MG63 (cell line): Measurements from ENCODE around the gene KLHL2. TPM values are rescaled to one million over a fixed set of nuclear protein-coding genes. Genes with fewer than 3 reads are reported as not detected.
"Not testable (repeated sequence)": the region's sequence is repeated elsewhere in the genome, so short reads cannot be mapped to it uniquely, and the experiment has no call there.

Experiments used
- DNase-seq: peaks from one replicate; pipeline ENCODE4 v3.0.0-alpha.2; 2020
- H3K27me3 ChIP-seq: fragments of 250-450 bp; sonication (Bioruptor Pico); 2 replicates; pipeline ENCODE4 v1.5.1; 2020; ENCODE audit warnings: mild to moderate bottlenecking, moderate library complexity
- H3K36me3 ChIP-seq: fragments of 250-450 bp; sonication (Bioruptor Pico); 2 replicates; pipeline ENCODE4 v1.5.1; 2020; ENCODE audit warnings: mild to moderate bottlenecking, moderate library complexity
- H3K4me3 ChIP-seq: fragments of 250-450 bp; sonication (Bioruptor Pico); 2 replicates; pipeline ENCODE4 v1.5.1; 2020; ENCODE audit warnings: mild to moderate bottlenecking, moderate library complexity
- H3K9me3 ChIP-seq: fragments of 250-450 bp; sonication (Bioruptor Pico); 2 replicates; pipeline ENCODE4 v1.5.1; 2020; ENCODE audit warnings: mild to moderate bottlenecking, moderate library complexity
- total RNA-seq: library from RNA; depleted of rRNA; stranded (reverse); fragments of >200 nt; shearing (Covaris generic); gene quantifications from 2 replicates; pipeline ENCODE4 v1.2.3, GENCODE V29; 2014; ENCODE audit warnings: low replicate concordance; rRNA removed

KLHL2 gene, protein sequence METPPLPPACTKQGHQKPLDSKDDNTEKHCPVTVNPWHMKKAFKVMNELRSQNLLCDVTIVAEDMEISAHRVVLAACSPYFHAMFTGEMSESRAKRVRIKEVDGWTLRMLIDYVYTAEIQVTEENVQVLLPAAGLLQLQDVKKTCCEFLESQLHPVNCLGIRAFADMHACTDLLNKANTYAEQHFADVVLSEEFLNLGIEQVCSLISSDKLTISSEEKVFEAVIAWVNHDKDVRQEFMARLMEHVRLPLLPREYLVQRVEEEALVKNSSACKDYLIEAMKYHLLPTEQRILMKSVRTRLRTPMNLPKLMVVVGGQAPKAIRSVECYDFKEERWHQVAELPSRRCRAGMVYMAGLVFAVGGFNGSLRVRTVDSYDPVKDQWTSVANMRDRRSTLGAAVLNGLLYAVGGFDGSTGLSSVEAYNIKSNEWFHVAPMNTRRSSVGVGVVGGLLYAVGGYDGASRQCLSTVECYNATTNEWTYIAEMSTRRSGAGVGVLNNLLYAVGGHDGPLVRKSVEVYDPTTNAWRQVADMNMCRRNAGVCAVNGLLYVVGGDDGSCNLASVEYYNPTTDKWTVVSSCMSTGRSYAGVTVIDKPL
- 4.8 and 15.0 TPM in 2 replicates for total RNA-seq

DNA sequence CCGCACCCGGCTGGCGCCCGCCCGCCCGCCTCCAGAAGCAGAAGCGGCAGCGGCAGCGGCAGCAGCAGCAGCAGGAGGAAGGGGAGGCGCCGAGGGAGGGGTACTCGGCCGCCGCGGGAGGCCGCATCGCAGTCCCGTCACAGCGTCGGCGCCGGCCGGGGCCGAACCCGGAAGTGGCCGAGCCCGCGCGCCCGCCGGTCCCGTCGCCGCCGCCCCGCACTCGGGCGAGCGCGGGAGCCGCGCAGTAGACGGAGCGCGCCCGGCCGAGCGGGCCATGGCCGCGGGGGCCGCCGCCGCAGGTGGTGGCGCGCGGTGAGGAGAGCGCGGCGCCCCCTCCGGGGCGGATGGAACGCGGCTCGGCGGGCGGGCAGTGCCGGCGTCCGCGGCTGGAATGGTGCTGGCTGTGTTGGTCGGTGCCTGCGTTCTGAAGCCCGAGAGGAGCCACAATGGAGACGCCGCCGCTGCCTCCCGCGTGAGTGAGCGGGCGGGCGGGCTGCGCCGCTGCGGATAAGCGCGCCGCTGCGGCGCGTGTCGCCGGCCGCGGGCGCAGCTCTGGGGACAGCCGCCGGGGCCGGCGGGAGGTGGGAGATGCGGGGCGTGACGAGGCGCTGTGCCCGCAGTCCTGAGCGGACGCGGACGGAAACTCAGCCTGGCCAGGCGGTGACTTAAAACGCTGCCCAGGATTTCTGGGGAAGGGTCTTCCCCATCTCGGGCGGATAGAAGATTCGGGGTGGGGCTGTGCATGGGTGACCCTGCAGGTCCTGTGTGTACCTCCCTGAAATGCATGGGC is at the start of gene KLHL2:
Gene KLHL2, plus strand, starts transcription at position 131 of the 790 bp plus-strand sequence. Its CDS starts 316 bp downstream, at position 447.
- Histone ChIP-seq H3K27me3 (no peaks in the 10 kb centered on the region), H3K36me3 (no peaks in the 10 kb centered on the region), H3K4me3 (peak within 1 kb of the TSS; percentile 55), H3K9me3 (no peaks in the 10 kb centered on the region)
- peak; percentile 82 for DNase-seq

GRCh38 chr4:165158762-165159161 is 48.6 kb upstream of the KLHL2 start:
- DNase-seq = no peak
- no peaks in the 10 kb centered on the region for H3K9me3 ChIP-seq
- no peaks in the 10 kb centered on the region for H3K27me3 ChIP-seq
- no peaks in the 10 kb centered on the region for H3K36me3 ChIP-seq
- H3K4me3 ChIP-seq = no peak overlapping the region

- Histone ChIP-seq H3K9me3 (no peaks in the 10 kb centered on the region), H3K36me3 (no peaks in the 10 kb centered on the region), H3K4me3 (no peak overlapping the region), H3K27me3 (peaks cover 4% of the 10 kb centered on the region)
- DNase-seq = no peak
These were observed 43.1 kb upstream of the KLHL2 start for GRCh38 chr4:165164257-165164656.

DNA sequence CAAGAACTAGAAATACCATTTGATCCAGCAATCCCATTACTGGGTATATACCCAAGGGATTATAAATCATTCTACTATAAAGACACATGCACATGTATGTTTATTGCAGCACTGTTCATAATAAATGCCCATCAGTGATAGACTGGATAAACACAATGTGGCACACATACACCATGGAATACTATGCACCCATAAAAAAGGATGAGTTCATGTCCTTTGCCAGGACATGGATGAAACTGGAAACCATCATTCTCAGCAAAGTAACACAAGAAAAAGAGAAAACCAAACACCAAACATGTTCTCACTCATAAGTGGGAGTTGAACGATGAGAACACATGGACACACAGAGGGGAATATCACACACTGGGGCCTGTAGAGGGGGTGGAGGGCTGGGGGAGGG is 40.5 kb upstream of the KLHL2 start:
- not testable (repeated sequence) for H3K9me3 ChIP-seq, H3K36me3 ChIP-seq, H3K4me3 ChIP-seq, H3K27me3 ChIP-seq, DNase-seq

DNA sequence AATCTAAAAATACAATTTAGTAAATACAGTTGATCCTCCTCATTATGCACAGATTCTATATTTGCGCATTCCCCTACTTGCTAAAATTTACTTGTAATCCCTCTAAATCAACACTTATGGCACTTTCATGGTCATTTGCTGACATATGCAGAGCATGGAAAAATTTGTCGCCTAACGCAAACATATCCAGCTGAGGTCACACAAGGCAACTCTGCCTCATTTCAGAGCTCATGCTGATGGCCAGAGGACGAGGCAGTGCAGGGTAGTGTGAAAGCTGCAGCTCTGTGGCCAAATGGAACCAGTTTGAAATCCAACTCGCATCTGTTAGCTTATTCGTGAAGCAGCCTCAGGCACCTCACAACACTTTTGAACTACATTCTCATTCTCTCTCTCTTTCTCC is 39.7 kb upstream of the KLHL2 start:
- H3K27me3 ChIP-seq = peaks cover 4% of the 10 kb centered on the region
- H3K4me3 ChIP-seq = no peak overlapping the region
- DNase-seq = no peak
- H3K36me3 ChIP-seq = no peaks in the 10 kb centered on the region
- no peaks in the 10 kb centered on the region for H3K9me3 ChIP-seq

- no peak for DNase-seq
- Histone ChIP-seq H3K4me3 (no peak overlapping the region), H3K36me3 (no peaks in the 10 kb centered on the region), H3K9me3 (0 out of 2 replicates have a peak, but pooled peaks cover 2% of the 10 kb centered on the region), H3K27me3 (peaks cover 4% of the 10 kb centered on the region)
These were observed 36.5 kb upstream of the KLHL2 start for GRCh38 chr4:165170819-165171218.

- not testable (repeated sequence) for H3K36me3 ChIP-seq, H3K4me3 ChIP-seq, H3K9me3 ChIP-seq, H3K27me3 ChIP-seq, DNase-seq
These were observed 31.9 kb upstream of the KLHL2 start for GRCh38 chr4:165175470-165175869.

GRCh38 chr4:165175879-165176278 is 31.5 kb upstream of the KLHL2 start:
- Histone ChIP-seq H3K27me3 (no peaks in the 10 kb centered on the region), H3K9me3 (0 out of 2 replicates have a peak, but pooled peaks cover 2% of the 10 kb centered on the region), H3K4me3 (no peak overlapping the region), H3K36me3 (no peaks in the 10 kb centered on the region)
- no peak for DNase-seq

DNA sequence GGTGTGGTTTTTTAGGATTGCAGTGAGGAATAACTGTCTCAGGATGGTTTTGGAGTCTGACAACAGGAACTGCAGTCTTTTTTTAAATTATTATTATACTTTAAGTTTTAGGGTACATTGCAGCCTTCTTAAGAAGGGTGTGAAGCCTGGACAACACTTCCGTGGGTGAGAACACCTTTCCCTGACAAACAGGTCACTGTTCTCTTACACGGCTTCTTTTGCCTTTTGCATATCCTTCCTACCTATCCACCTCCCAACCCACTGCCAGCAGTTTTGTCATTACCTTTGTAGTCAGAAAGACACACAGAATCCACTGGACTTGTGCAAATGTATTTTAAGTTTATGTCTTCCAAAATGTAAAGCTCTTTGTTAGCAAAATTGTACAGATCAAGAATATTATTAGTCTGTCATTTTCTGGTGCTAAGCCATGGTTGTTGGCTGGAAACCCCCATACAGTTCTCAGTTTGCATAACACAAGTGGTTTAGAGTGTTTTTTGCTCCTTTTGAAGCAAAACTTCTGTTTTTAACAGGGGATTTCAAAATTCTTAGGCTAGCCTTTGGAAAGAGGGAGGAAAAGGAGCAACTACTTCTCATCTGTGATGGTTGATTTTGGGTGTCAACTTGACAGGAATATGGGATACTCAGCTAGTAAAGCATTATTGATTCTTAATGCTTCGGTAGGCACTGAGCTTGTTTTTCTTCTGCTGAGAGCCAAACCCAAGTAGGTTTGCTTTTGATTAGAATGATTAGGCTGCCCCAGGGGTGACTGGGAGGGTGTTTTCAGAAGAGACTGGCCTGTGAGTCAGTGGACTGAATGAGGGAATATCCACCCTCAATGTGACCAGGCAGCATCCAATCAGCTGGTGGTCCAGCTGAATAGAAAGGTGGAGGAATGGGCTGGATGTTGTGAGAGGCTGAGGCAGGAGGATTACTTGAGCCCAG is 29.4 kb upstream of the KLHL2 start:
- Histone ChIP-seq H3K36me3 (no peaks in the 10 kb centered on the region), H3K27me3 (no peaks in the 10 kb centered on the region), H3K4me3 (no peak overlapping the region), H3K9me3 (0 out of 2 replicates have a peak, but pooled peaks cover 2% of the 10 kb centered on the region)
- no peak for DNase-seq

DNA sequence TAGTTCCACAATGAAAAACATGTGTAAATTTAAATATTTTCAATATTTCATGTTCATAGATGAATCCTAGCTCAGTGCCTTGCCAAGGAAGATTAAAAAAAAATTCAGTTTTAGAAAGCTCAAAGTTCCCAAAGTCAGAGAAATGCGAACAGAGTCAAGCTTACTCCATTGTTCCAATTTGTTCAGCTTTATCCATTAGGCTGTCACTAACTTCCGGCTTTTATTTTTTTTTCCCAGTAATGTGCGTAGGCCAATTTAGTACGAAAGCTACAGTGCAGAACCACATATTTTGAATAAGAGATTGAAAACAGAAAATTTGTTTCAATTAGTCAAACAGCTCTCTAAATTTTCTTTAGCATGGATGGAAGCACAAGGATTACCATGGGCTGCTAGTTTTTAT is 23.1 kb upstream of the KLHL2 start:
- no peaks in the 10 kb centered on the region for H3K36me3 ChIP-seq
- 0 out of 2 replicates have a peak, but pooled peaks cover 3% of the 10 kb centered on the region for H3K27me3 ChIP-seq
- H3K4me3 ChIP-seq = no peak overlapping the region
- no peaks in the 10 kb centered on the region for H3K9me3 ChIP-seq
- no peak for DNase-seq

- H3K27me3 ChIP-seq, H3K4me3 ChIP-seq, DNase-seq, H3K36me3 ChIP-seq, H3K9me3 ChIP-seq: not testable (repeated sequence)
These were observed 22.4 kb upstream of the KLHL2 start for GRCh38 chr4:165184998-165185397.

DNA sequence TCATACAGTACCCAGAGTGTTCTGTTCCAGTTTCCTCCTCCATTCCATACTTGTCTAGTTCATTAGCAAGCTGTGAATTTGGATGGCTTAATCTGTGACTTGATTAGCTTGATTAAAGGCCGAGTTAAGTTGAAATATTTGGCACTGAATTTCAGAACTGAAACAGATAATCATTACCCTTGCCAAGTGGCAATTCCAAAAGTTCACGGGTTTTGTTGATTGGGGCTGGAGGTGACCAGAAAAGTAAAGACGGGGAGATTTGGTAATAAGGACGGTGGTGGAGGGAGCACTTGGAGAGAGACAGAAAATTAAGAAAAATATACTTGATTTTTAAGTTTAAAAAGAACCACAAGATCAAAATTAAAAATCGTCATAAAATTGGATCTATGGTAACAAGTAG is 21.9 kb upstream of the KLHL2 start:
- Histone ChIP-seq H3K9me3 (no peaks in the 10 kb centered on the region), H3K27me3 (0 out of 2 replicates have a peak, but pooled peaks cover 3% of the 10 kb centered on the region), H3K36me3 (no peaks in the 10 kb centered on the region), H3K4me3 (no peak overlapping the region)
- DNase-seq = no peak

GRCh38 chr4:165190591-165191347 is 16.6 kb upstream of the KLHL2 start:
- no peaks in the 10 kb centered on the region for H3K36me3 ChIP-seq
- H3K27me3 ChIP-seq = 0 out of 2 replicates have a peak, but pooled peaks cover 3% of the 10 kb centered on the region
- DNase-seq = no peak
- H3K4me3 ChIP-seq = no peak overlapping the region
- no peaks in the 10 kb centered on the region for H3K9me3 ChIP-seq

DNA sequence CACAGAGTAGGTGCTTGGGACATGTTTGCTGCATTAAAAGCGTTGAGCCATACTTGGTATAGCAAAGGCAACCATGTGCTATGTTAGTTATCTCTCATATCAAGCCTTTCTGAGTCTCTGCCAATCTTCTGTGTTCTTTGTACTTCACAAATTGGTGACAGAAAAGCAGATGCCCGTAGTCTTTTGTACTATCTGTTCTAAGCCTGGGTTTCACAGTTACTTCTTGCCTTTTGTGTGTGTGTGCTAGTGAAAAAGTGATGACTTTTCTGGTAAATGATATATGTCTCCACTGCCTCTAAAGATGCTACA is 16.1 kb upstream of the KLHL2 start:
- Histone ChIP-seq H3K4me3 (no peak overlapping the region), H3K27me3 (0 out of 2 replicates have a peak, but pooled peaks cover under 1% of the 10 kb centered on the region), H3K9me3 (no peaks in the 10 kb centered on the region), H3K36me3 (no peaks in the 10 kb centered on the region)
- no peak for DNase-seq

GRCh38 chr4:165191814-165192499 is 15.4 kb upstream of the KLHL2 start:
- Histone ChIP-seq H3K9me3 (no peaks in the 10 kb centered on the region), H3K36me3 (no peaks in the 10 kb centered on the region), H3K27me3 (no peaks in the 10 kb centered on the region), H3K4me3 (no peak overlapping the region)
- no peak for DNase-seq
